ENCODE data around the gene PTGS2.

PTGS2 gene

DNA sequence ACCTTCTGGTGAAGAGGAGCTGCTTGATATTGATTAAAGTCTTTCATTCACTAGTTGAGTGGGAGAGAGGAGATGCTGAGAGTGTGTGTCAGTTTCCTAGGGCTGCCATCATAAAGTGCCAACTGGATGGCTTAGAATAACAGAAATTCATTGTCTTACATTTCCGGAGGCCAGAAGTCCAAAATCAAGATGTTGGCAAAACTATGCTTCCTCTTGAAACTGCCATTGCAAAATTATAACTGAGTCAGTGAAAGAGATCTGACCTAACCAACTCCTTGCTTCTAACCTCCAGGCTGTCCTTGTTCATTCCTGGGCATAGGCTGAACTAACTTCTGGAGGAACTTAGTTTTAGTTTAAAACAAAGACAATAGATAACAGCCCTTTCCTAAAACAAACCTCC is 47.1 kb downstream of the PTGS2 start:
- intact Hi-C loops (cut with DNase I; ENCODE audit: low total_unique reads) = no loop called here
- H3K9me3 ChIP-seq = no peaks in the 10 kb centered on the region
- TF ChIP-seq, protein P1, sequence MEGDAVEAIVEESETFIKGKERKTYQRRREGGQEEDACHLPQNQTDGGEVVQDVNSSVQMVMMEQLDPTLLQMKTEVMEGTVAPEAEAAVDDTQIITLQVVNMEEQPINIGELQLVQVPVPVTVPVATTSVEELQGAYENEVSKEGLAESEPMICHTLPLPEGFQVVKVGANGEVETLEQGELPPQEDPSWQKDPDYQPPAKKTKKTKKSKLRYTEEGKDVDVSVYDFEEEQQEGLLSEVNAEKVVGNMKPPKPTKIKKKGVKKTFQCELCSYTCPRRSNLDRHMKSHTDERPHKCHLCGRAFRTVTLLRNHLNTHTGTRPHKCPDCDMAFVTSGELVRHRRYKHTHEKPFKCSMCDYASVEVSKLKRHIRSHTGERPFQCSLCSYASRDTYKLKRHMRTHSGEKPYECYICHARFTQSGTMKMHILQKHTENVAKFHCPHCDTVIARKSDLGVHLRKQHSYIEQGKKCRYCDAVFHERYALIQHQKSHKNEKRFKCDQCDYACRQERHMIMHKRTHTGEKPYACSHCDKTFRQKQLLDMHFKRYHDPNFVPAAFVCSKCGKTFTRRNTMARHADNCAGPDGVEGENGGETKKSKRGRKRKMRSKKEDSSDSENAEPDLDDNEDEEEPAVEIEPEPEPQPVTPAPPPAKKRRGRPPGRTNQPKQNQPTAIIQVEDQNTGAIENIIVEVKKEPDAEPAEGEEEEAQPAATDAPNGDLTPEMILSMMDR (IDR thresholded peaks at IDR 0.05) = no peak
- H3K4me1 ChIP-seq = no peaks in the 10 kb centered on the region
- no peak overlapping the region for H3K4me3 ChIP-seq
- no peaks in the 10 kb centered on the region for H3K36me3 ChIP-seq
- no peaks in the 10 kb centered on the region for H3K27me3 ChIP-seq
- no peak for DNase-seq
- H3K27ac ChIP-seq = no peak overlapping the region

DNA sequence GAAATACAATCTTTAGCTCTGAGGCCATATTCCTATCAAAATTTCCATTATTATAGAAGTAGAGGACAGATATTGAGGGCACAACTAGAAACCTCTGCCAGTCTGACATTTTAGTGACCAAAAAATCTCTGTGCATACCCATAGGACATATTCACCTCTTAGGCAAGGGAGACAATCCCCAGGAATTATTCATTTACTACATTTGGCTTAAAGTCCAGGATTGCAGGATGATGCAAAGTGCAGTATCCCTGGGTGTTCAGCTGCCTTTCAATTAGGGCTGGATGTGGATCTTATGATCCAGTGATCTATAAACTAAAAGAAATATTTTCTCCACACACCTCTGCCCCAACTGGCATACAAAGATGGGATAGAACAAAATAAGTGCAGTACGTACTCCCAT is 50.9 kb downstream of the PTGS2 start:
- TF ChIP-seq, protein P1 (IDR thresholded peaks at IDR 0.05) = no peak
- no peak overlapping the region for H3K4me3 ChIP-seq
- no peak for DNase-seq
- H3K27me3 ChIP-seq = no peaks in the 10 kb centered on the region
- no peaks in the 10 kb centered on the region for H3K36me3 ChIP-seq
- intact Hi-C loops (cut with DNase I; ENCODE audit: low total_unique reads) = no loop called here
- no peaks in the 10 kb centered on the region for H3K9me3 ChIP-seq
- no peak overlapping the region for H3K27ac ChIP-seq
- peaks cover 0 to 7% (median 0%) of the 10 kb centered on the region in 4 donors for H3K4me1 ChIP-seq

DNA sequence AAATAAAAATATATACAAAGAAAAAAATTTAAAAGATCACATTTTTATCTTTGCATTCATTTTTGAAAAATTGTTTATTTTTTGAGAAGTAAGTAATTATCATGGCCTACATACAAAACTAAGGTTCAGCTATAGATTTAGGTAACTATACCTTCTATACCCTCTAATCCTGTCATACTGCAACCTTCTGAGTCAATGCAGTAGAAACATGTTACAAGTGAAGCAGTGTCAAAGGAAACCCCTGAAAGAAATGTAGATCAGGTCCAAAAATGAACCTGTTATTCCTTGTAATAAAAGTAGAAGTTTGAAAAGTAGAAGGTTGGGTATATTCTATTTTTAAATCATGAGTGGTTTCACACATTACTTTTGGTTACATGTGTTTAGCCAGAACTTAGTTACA is 51.3 kb downstream of the PTGS2 start:
- intact Hi-C loops (cut with DNase I; ENCODE audit: low total_unique reads) = no loop called here
- H3K27ac ChIP-seq = no peak overlapping the region
- no peaks in the 10 kb centered on the region for H3K27me3 ChIP-seq
- no peaks in the 10 kb centered on the region for H3K36me3 ChIP-seq
- H3K9me3 ChIP-seq = no peaks in the 10 kb centered on the region
- DNase-seq = no peak
- peaks cover 0 to 7% (median 0%) of the 10 kb centered on the region in 4 donors for H3K4me1 ChIP-seq
- TF ChIP-seq, protein P1 (IDR thresholded peaks at IDR 0.05) = no peak
- H3K4me3 ChIP-seq = no peak overlapping the region

DNA sequence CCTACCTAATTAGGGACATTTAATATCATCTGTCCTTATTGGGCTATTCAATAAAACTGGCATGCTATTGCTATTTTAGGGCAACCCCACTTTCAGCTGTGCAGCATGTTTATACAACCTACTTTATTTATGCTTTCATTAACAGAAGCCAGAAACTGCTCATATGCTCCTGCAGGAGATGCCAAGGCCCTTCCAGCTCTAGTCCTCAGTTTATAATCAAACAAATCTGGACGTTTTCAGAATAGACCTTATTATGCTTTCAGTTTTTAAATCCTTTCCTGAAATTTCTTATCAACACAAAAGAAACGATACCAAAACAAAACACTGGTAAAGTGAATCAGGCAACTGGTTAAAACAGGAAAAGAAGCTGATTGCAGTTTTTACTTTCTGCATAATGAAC is 53.2 kb downstream of the PTGS2 start:
- H3K27ac ChIP-seq = no peak overlapping the region
- H3K4me1 ChIP-seq = peaks cover 0 to 7% (median 0%) of the 10 kb centered on the region in 4 donors
- H3K4me3 ChIP-seq = no peak overlapping the region
- H3K27me3 ChIP-seq = no peaks in the 10 kb centered on the region
- H3K9me3 ChIP-seq = no peaks in the 10 kb centered on the region
- TF ChIP-seq, protein P1 (IDR thresholded peaks at IDR 0.05) = no peak
- H3K36me3 ChIP-seq = no peaks in the 10 kb centered on the region
- intact Hi-C loops (cut with DNase I; ENCODE audit: low total_unique reads) = no loop called here
- DNase-seq = no peak

DNA sequence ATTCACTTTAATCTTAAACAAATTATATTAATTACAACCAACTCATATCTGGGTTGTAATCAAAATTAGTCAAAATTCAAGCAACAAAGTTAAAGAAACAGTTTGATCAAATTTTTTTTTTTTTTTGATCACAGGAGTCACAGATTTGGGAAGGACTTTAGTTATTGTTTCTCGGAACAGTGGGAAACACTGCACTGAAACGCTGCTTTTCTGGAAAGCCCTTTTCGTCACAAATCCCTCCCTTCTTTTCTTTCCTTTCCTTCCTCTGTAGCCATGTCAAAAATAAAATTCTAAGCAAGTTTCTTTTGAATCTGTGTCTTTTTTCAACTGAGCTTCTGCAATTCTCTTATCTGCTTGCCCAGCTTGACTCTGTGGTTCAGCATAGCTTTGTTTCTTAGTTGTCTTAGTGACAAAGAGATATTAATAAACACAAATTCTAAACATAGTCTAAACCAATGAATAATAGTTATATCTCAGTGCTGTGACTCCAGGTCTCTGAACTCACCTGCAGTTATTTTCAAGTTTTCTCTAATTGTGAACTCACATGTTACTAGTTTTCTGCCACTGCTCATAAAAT is 53.8 kb downstream of the PTGS2 start:
- H3K27me3 ChIP-seq = no peaks in the 10 kb centered on the region
- peaks cover 0 to 7% (median 0%) of the 10 kb centered on the region in 4 donors for H3K4me1 ChIP-seq
- no peak for DNase-seq
- no peak overlapping the region for H3K27ac ChIP-seq
- H3K4me3 ChIP-seq = no peak overlapping the region
- H3K36me3 ChIP-seq = no peaks in the 10 kb centered on the region
- intact Hi-C loops (cut with DNase I; ENCODE audit: low total_unique reads) = no loop called here
- no peaks in the 10 kb centered on the region for H3K9me3 ChIP-seq
- TF ChIP-seq, protein P1 (IDR thresholded peaks at IDR 0.05) = no peak

DNA sequence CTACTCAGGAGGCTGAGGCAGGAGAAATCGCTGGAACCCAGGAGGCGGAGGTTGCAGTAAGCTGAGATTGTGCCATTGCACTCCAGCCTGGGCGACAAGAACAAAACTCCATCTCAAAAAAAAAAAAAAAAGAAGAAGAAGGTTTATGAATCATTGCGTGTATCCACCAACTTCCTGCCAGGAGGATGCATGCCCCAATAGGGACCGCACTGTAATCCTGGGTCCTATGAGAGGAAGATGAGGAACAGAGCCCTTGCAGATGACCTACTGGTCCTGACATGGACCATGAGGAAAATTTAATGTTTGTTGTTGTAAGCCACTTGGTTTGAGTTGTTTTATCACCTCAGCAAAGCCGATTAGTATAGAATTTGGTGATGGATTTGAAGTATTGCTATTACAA is 56.7 kb downstream of the PTGS2 start:
- intact Hi-C loops (cut with DNase I; ENCODE audit: low total_unique reads) = no loop called here
- Histone ChIP-seq H3K27ac (no peak overlapping the region), H3K4me3 (no peak overlapping the region), H3K27me3 (no peaks in the 10 kb centered on the region), H3K36me3 (no peaks in the 10 kb centered on the region), H3K9me3 (no peaks in the 10 kb centered on the region), H3K4me1 (peaks cover 0 to 7% (median 0%) of the 10 kb centered on the region in 4 donors)
- TF ChIP-seq, protein P1 (IDR thresholded peaks at IDR 0.05) = no peak
- DNase-seq = no peak
